H9 (cell line): ENCODE data around the gene PPP3CA. TPM values are rescaled to one million over a fixed set of nuclear protein-coding genes. Genes with fewer than 3 reads are reported as not detected.

Source experiments
- DNase-seq: peaks from one replicate; pipeline ENCODE4 v3.0.0-alpha.2; 2017
- H2AFZ ChIP-seq: one replicate; pipeline ENCODE4 v1.6.1; 2013; ENCODE audit warnings: mild to moderate bottlenecking, low read length, control low read depth, moderate library complexity
- H2AK5ac ChIP-seq: 2 replicates; pipeline ENCODE4 v1.6.1; 2013; ENCODE audit warnings: low read length, control low read depth, mixed read lengths; ENCODE audit not compliant: insufficient read length
- H2BK120ac ChIP-seq: one replicate; pipeline ENCODE4 v1.6.1; 2013; ENCODE audit warnings: low read depth, mild to moderate bottlenecking, low read length, control low read depth, inconsistent platforms; ENCODE audit not compliant: poor library complexity, severe bottlenecking
- H2BK12ac ChIP-seq: 2 replicates; pipeline ENCODE4 v1.6.1; 2013; ENCODE audit warnings: low read length, control low read depth, mixed read lengths, low read depth; ENCODE audit not compliant: insufficient read length
- H2BK15ac ChIP-seq: 2 replicates; pipeline ENCODE4 v1.6.1; 2013; ENCODE audit warnings: low read depth, low read length, control low read depth
- H2BK20ac ChIP-seq: one replicate; pipeline ENCODE4 v1.6.1; 2013; ENCODE audit warnings: low read depth, mild to moderate bottlenecking, low read length, control low read depth, inconsistent platforms; ENCODE audit not compliant: poor library complexity, severe bottlenecking
- H2BK5ac ChIP-seq: 2 replicates; pipeline ENCODE4 v1.6.1; 2013; ENCODE audit warnings: low read length, control low read depth, mixed read lengths; ENCODE audit not compliant: insufficient read length
- H3K14ac ChIP-seq: 2 replicates; pipeline ENCODE4 v1.6.1; 2013; ENCODE audit warnings: low read length, control low read depth; ENCODE audit not compliant: insufficient read depth
- H3K18ac ChIP-seq: 2 replicates; pipeline ENCODE4 v1.6.1; 2013; ENCODE audit warnings: low read depth, mild to moderate bottlenecking, mixed read lengths, low read length, control low read depth; ENCODE audit not compliant: insufficient read length
- H3K23ac ChIP-seq: 2 replicates; pipeline ENCODE4 v1.6.1; 2013; ENCODE audit warnings: low read length, control low read depth, mixed read lengths, low read depth; ENCODE audit not compliant: insufficient read length
- H3K23me2 ChIP-seq: 2 replicates; pipeline ENCODE4 v1.6.1; 2013; ENCODE audit warnings: low read depth, mild to moderate bottlenecking, mixed read lengths, low read length, control low read depth; ENCODE audit not compliant: insufficient read length, poor library complexity, severe bottlenecking
- H3K27ac ChIP-seq: 2 replicates; pipeline ENCODE4 v1.5.1; 2013; ENCODE audit warnings: low read length, control low read depth, mixed read lengths, low read depth; ENCODE audit not compliant: insufficient read length
- H3K27me3 ChIP-seq: 2 replicates; pipeline ENCODE4 v1.6.1; 2013; ENCODE audit warnings: low read length, control low read depth, inconsistent platforms; ENCODE audit not compliant: insufficient read depth
- H3K4ac ChIP-seq: 2 replicates; pipeline ENCODE4 v1.6.1; 2013; ENCODE audit warnings: low read depth, mild to moderate bottlenecking, control low read depth, inconsistent platforms, low read length, moderate library complexity
- H3K4me1 ChIP-seq: 2 replicates; pipeline ENCODE4 v1.6.1; 2013; ENCODE audit warnings: low read length, control low read depth, inconsistent platforms; ENCODE audit not compliant: insufficient read depth
- H3K4me2 ChIP-seq: 2 replicates; pipeline ENCODE4 v1.6.1; 2013; ENCODE audit warnings: low read length, control low read depth, mixed read lengths; ENCODE audit not compliant: insufficient read length, insufficient read depth
- H3K56ac ChIP-seq: 2 replicates; pipeline ENCODE4 v1.6.1; 2013; ENCODE audit warnings: low read depth, mild to moderate bottlenecking, mixed read lengths, low read length, control low read depth; ENCODE audit not compliant: insufficient read length
- H3K79me1 ChIP-seq: 2 replicates; pipeline ENCODE4 v1.6.1; 2013; ENCODE audit warnings: low read depth, mild to moderate bottlenecking, moderate library complexity, low read length, control low read depth, inconsistent platforms; ENCODE audit not compliant: insufficient read depth, poor library complexity, severe bottlenecking
- H3K79me2 ChIP-seq: 2 replicates; pipeline ENCODE4 v1.6.1; 2013; ENCODE audit warnings: low read length, control low read depth, inconsistent platforms; ENCODE audit not compliant: insufficient read depth
- H3K9ac ChIP-seq: 2 replicates; pipeline ENCODE4 v1.6.1; 2013; ENCODE audit warnings: low read length, control low read depth, mixed read lengths; ENCODE audit not compliant: insufficient read length; ENCODE audit errors: extremely low read depth
- H3K9me3 ChIP-seq: one replicate; pipeline ENCODE4 v1.6.1; 2013; ENCODE audit warnings: low read depth, low read length, inconsistent platforms; ENCODE audit not compliant: control insufficient read depth
- H3T11ph ChIP-seq: one replicate; pipeline ENCODE4 v1.6.1; 2013; ENCODE audit warnings: mild to moderate bottlenecking, low read length, control low read depth, inconsistent platforms
- H4K20me1 ChIP-seq: one replicate; pipeline ENCODE4 v1.6.1; 2013; ENCODE audit not compliant: control insufficient read depth, insufficient read length, insufficient read depth
- H4K5ac ChIP-seq: 2 replicates; pipeline ENCODE4 v1.6.1; 2013; ENCODE audit warnings: low read depth, mild to moderate bottlenecking, mixed read lengths, low read length, control low read depth; ENCODE audit not compliant: insufficient read length
- H4K8ac ChIP-seq: replicated peaks from 2 replicates; pipeline ENCODE4 v1.6.1; 2013; ENCODE audit warnings: low read length, control low read depth, mixed read lengths, low read depth; ENCODE audit not compliant: insufficient read length
- H4K91ac ChIP-seq: 2 replicates; pipeline ENCODE4 v1.6.1; 2013; ENCODE audit warnings: low read depth, mild to moderate bottlenecking, moderate library complexity, mixed read lengths, low read length, control low read depth; ENCODE audit not compliant: insufficient read length
- H3K27ac Mint-ChIP-seq, 3 experiments: 2 replicates in 2 of 3; 3 replicates in 1 of 3; pipeline ENCODE4 v1.8.0; 2020 to 2021; ENCODE audit warnings: mixed read lengths in 3 of 3, mild to moderate bottlenecking in 1 of 3, moderate library complexity in 1 of 3
- H3K27me3 Mint-ChIP-seq: 2 replicates; pipeline ENCODE4 v1.8.0; 2021; ENCODE audit warnings: low read depth, mild to moderate bottlenecking, moderate library complexity, mixed read lengths
- H3K36me3 Mint-ChIP-seq, 3 experiments: 2 replicates in 2 of 3; 3 replicates in 1 of 3; pipeline ENCODE4 v1.8.0; 2020 to 2021; ENCODE audit warnings: low read depth in 3 of 3, mixed read lengths in 3 of 3; ENCODE audit not compliant: insufficient read depth in 1 of 3
- H3K4me1 Mint-ChIP-seq, 2 experiments: 2 replicates each; pipeline ENCODE4 v1.8.0; 2020; ENCODE audit warnings: mixed read lengths in 2 of 2
- H3K4me3 Mint-ChIP-seq, 2 experiments: 2 replicates in 1 of 2; 3 replicates in 1 of 2; pipeline ENCODE4 v1.8.0; 2020 to 2021; ENCODE audit warnings: mild to moderate bottlenecking in 2 of 2, mixed read lengths in 2 of 2, moderate library complexity in 1 of 2
- H3K9me3 Mint-ChIP-seq, 2 experiments: 2 replicates in 1 of 2; 3 replicates in 1 of 2; pipeline ENCODE4 v1.8.0; 2020; ENCODE audit warnings: mild to moderate bottlenecking in 2 of 2, mixed read lengths in 2 of 2, moderate library complexity in 1 of 2
- CTCF ChIP-seq: fragments of 200-600 bp; sonication (generic); conservative IDR thresholded peaks from 3 replicates; pipeline ENCODE4 v1.8.0; 2021; ENCODE audit warnings: antibody characterized with exemption, mild to moderate bottlenecking
- WGBS: extraction: QIAGEN DNeasy Blood & Tissue Kit; methylation state at CpG from one replicate; pipeline ENCODE4 v1.1.7; 2013; ENCODE audit warnings: missing lambda C conversion rate, low lambda C conversion rate, mixed read lengths; ENCODE audit not compliant: insufficient read length; ENCODE audit errors: extremely low coverage; 5-methylcytosine and 5-hydroxymethylcytosine counted together
- total RNA-seq: library from RNA; stranded (reverse); gene quantifications from 2 replicates; pipeline ENCODE4 v1.2.1, GENCODE V29; 2021

Gene PPP3CA
- total RNA-seq, 1 experiment from 2014 or later, result 16.8 TPM

GRCh38 chr4:101071241-101071640 lies 276.1 kb downstream of the PPP3CA start:
- no CpG with 5 or more reads among the region's 1 CpG for WGBS
- no peak overlapping the region for H4K8ac ChIP-seq
- no peak for DNase-seq

More at GRCh38 chr4:101071241-101071640, 276.1 kb downstream of the PPP3CA start:
- Histone ChIP-seq H4K20me1 (no peaks in the 10 kb centered on the region), H2BK5ac (no peak overlapping the region), H3K4me1 (no peaks in the 10 kb centered on the region), H2BK12ac (no peak overlapping the region), H3K56ac (no peak overlapping the region), H3K79me1 (no peaks in the 10 kb centered on the region), H4K5ac (no peak overlapping the region), H3K9me3 (no peaks in the 10 kb centered on the region), H3K27ac (no peak overlapping the region), H3K14ac (no peak overlapping the region), H2AFZ (no peak overlapping the region), H3K27me3 (no peaks in the 10 kb centered on the region), H3K4ac (no peak overlapping the region), H4K91ac (no peak overlapping the region), H3K4me2 (no peak overlapping the region), H2AK5ac (no peak overlapping the region), H2BK120ac (no peak overlapping the region), H3T11ph (no peak overlapping the region), H3K23ac (no peak overlapping the region), H2BK20ac (no peak overlapping the region), H2BK15ac (no peak overlapping the region), H3K79me2 (no peaks in the 10 kb centered on the region), H3K18ac (no peak overlapping the region), H3K9ac (no peak overlapping the region), H3K23me2 (no peaks in the 10 kb centered on the region)
- H3K4me1 Mint-ChIP-seq, result peaks cover 17 to 20% of the 10 kb centered on the region in 2 experiments
- H3K27me3 Mint-ChIP-seq, result no peaks in the 10 kb centered on the region
- H3K27ac Mint-ChIP-seq, result no peak overlapping the region
- H3K9me3 Mint-ChIP-seq, result no peaks in the 10 kb centered on the region
- TF ChIP-seq CTCF, result no peak
- no peak overlapping the region for H3K4me3 Mint-ChIP-seq
- peaks cover 0 to 2% (median 0%) of the 10 kb centered on the region in 3 experiments; a peak in 1 of 7 replicates for H3K36me3 Mint-ChIP-seq
